NCI-H1048 (cell line): Measurements from ENCODE around the gene FRZB.
"Not testable (repeated sequence)": the region's sequence is repeated elsewhere in the genome, so short reads cannot be mapped to it uniquely, and the experiment has no call there.

ENCODE experiments used
- DNase-seq: peaks from one replicate; lab custom pipeline; 2025; lab: John Stamatoyannopoulos, UW

Gene FRZB

GRCh38 chr2:182866461-182867406 is at the start of gene FRZB:
TSS of gene FRZB (minus strand) at chr2:182866637. CDS start at chr2:182866552, 85 bp downstream.
- DNase-seq, result no peak

GRCh38 chr2:182915369-182916326 is 49.2 kb upstream of the FRZB start:
- DNase-seq, result no peak

GRCh38 chr2:182914852-182915251 is 48.4 kb upstream of the FRZB start:
- no peak for DNase-seq

- DNase-seq, result no peak
Measured at GRCh38 chr2:182913064-182913463, 46.6 kb upstream of the FRZB start.

GRCh38 chr2:182912518-182912915 is 46.1 kb upstream of the FRZB start:
- DNase-seq, result no peak

GRCh38 chr2:182911813-182912517 is 45.5 kb upstream of the FRZB start:
- DNase-seq, result no peak

- DNase-seq, result no peak
Measured at GRCh38 chr2:182910965-182911364, 44.5 kb upstream of the FRZB start.

GRCh38 chr2:182907081-182907830 is 40.8 kb upstream of the FRZB start:
- no peak for DNase-seq

- DNase-seq, result no peak
Measured at GRCh38 chr2:182906454-182906853, 40.0 kb upstream of the FRZB start.

- DNase-seq, result no peak
Measured at GRCh38 chr2:182904844-182905243, 38.4 kb upstream of the FRZB start.

GRCh38 chr2:182903566-182903965 is 37.1 kb upstream of the FRZB start:
- DNase-seq, result no peak

- DNase-seq, result no peak
Measured at GRCh38 chr2:182901748-182902147, 35.3 kb upstream of the FRZB start.

- DNase-seq, result no peak
Measured at GRCh38 chr2:182898718-182899117, 32.3 kb upstream of the FRZB start.

- no peak for DNase-seq
Measured at GRCh38 chr2:182897137-182897536, 30.7 kb upstream of the FRZB start.

- no peak for DNase-seq
Measured at GRCh38 chr2:182895798-182896197, 29.4 kb upstream of the FRZB start.

GRCh38 chr2:182895169-182895568 is 28.7 kb upstream of the FRZB start:
- DNase-seq, result no peak

- no peak for DNase-seq
Measured at GRCh38 chr2:182894174-182894573, 27.7 kb upstream of the FRZB start.

GRCh38 chr2:182893666-182894065 is 27.2 kb upstream of the FRZB start:
- DNase-seq, result no peak

GRCh38 chr2:182893035-182893434 is 26.6 kb upstream of the FRZB start:
- not testable (repeated sequence) for DNase-seq

- no peak for DNase-seq
Measured at GRCh38 chr2:182891611-182892010, 25.2 kb upstream of the FRZB start.

- no peak for DNase-seq
Measured at GRCh38 chr2:182890773-182891378, 24.4 kb upstream of the FRZB start.
